NOMO-1 treated with dmso at 0.1 percent for 144 hours (cell line): ENCODE measurements around the gene CLOCK.

ENCODE experiments used
- DNase-seq: peaks from one replicate; lab custom pipeline; 2025; ENCODE audit not compliant: unreplicated experiment; lab: John Stamatoyannopoulos, UW

Gene CLOCK

DNA sequence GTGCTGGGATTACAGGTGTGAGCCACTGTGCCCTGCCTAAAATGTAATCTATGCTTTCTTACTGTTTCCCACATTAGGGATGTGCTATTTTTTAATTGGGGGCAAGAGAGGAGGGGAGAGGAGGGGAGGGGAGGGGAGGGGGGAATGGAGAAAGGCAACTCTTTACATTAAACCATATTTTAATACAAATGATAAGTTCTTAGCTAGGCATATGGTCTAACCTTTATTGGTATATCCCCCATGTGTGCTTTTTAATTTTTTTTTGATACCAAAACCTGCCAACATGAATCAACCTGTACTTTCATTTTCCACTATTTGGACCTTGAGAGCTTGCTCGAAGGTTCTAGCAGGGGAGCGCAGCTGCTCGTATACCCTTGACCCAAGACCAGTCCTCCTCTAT is 6.4 kb downstream of the CLOCK start:
- DNase-seq, result no peak

DNA sequence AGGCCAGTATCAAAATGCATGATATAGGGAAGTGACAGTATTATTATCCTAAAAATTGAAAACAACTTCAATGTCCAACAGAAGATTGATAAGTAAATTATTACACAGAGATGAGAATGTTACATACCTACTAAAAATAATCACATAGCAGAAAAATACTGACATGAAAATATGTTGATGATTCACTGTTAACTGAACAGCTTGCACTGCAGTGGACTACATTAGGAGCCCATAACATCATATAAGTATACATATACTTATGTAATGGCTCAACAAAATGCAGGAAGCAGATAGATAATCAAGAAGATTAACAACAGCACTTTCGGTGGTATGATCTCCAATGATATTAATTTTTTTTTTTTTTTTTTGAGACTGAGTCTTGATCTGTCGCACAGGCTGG is 7.1 kb downstream of the CLOCK start:
- DNase-seq, result no peak

GRCh38 chr4:55538531-55538930 is 8.2 kb downstream of the CLOCK start:
- no peak for DNase-seq

- DNase-seq, result no peak
Observed at GRCh38 chr4:55534306-55534705, 12.4 kb downstream of the CLOCK start.

- no peak for DNase-seq
Observed at GRCh38 chr4:55530691-55531090, 16.0 kb downstream of the CLOCK start.

GRCh38 chr4:55530167-55530566 is 16.5 kb downstream of the CLOCK start:
- DNase-seq, result no peak

DNA sequence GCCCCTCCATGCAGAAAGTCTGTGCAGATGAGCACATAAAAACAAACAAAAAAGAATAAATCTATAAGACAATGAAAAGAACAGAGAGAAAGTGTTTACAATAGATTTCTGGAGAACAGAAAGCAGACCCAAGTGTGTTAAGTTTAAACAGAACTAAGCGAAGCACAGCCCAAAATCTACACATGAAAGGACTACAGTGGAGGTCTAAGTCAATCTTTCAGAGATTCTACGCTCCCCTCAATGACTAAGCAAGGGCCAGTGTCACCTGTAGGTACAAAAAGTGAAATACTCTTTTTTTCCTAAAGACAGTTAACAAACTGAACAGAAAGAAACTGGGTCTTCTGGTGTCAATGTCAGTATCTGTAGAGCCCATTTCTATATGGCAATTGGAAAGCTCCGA is 18.2 kb downstream of the CLOCK start:
- DNase-seq, result no peak

GRCh38 chr4:55524844-55525571 is 21.7 kb downstream of the CLOCK start:
- DNase-seq, result no peak

DNA sequence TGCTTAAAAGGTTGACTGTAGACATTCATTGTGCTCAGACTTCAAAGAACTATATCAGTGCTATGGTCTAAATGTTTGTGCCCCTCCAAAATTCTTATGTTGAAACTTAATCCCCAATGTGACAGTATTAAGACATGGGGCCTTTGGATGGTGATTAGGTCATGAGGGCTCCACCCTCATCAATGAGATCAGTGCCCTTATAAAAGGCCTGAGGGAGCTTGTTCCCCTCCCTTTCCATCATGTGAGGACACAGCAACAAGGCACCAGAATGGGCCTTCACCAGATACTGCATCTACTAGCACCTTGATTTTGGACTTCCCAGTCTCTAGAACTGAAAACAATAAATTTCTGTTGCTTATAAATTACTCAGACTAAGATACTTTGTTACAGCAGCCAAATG is 28.3 kb downstream of the CLOCK start:
- DNase-seq, result no peak

DNA sequence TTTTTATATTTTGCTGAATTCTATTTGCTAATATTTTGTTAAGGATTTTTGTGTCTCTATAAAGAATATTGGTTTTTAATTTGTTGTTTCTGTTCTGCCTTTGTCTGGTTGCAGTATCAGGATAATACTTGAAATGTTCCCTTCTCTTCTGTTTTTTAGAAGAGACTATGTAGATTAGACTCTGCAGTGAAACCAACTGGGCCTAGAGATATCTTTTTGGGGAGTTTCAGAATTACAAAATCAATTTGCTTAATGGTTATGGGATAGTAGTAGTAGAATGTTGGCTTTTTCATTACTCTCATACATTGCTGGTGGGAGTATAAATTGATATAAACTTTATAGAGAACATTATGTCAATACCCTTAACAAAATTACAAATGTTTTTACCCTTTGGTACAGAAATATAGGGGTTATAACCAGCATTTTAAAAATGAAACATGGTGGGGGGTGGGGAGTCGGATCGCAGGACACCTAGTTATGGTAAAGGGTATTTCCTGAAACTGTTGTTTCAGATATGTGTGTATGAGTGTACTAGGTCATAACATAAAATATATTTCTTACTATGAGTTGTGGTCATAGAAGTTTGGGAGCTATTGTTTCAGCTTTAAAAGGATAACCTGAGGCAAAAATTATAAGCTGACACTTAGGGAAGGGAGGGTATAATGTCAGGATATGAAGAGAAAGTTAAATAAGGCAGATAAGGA is 29.0 kb downstream of the CLOCK start:
- DNase-seq, result no peak

DNA sequence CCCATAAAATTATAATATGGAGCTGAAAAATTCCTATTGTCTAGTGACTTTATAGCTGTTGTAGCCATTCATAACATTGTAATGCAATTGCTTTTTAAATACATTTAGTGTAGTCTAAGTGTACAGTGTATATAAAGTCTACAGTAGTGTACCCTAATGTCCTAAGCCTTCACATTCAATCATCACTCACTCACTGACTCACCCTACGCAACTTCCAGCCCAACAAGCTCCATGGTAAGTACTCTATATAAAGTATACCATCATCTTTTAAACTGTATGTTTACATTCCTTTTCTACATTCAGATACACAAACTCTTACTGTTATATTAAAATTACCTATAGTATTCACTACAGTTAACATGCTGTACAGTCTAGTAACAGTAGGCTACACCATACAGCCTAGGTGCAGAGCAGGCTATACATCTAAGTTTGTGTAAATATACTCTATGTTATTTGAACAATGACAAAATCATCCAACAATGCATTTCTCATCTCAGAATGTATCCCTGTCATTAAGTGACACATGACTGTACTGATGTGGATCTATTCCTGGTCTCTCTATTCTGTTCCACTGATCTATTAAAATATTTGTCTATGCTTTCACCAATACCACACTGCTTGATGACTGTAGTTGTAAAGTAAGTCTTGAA is 33.7 kb downstream of the CLOCK start:
- DNase-seq, result no peak

- no peak for DNase-seq
Observed at GRCh38 chr4:55512077-55512476, 34.6 kb downstream of the CLOCK start.

DNA sequence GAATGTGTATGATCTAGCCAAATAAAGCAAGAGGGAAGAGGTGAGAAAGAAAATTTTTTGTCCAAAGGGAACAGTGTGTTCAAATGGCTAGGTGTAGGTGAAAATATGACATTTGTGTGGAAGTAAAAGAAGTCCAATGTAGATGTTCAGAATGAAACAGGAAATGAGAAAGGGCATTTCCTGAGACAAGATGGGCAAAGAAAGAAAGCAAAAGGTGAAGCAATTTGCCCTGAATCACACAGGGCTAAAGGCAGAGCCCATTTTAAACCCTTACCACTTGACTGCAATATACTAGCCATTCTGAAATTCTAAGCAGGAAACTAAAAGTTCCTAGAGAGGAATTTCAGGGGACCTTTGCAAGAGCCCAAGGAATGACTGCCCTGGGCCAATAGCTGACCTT is 36.0 kb downstream of the CLOCK start:
- no peak for DNase-seq

- DNase-seq, result no peak
Observed at GRCh38 chr4:55509266-55509665, 37.4 kb downstream of the CLOCK start.

DNA sequence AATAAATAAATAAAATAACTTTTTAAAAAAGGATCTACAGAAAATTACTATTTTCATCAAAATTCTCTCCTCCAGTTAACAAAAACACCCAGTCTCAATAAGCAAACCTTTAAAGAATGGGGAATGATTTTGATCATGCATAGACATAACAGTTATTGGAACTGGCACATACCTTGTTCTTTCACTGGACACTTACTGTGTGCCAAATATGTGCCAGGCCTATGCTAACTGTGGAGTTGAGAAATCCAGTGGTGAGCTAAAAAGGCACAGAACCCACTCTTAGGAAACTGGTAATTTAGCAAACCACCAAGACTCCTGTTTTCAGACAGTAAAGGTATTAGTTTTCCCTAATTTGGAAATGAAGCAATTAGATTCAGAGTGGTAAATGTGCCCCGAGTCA is 39.1 kb downstream of the CLOCK start:
- no peak for DNase-seq

DNA sequence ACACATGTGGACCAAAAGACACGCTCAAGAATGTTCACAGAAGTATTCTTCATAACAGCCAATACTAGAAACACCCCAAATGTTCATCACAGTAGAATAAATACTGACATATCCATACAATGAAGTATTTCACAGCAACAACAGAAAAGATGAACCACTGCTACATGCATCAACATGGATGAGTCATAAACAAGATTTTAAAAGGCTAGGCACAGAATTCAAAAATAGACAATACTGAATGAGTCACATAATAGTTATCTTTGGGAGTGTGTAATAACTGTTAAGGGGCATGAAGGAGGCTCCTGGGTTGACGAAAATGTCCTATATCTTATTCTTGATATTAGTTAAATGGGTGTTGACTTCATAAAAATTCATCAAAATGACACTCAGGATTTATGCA is 43.5 kb downstream of the CLOCK start:
- no peak for DNase-seq

GRCh38 chr4:55500072-55500471 is 46.6 kb downstream of the CLOCK start:
- no peak for DNase-seq

DNA sequence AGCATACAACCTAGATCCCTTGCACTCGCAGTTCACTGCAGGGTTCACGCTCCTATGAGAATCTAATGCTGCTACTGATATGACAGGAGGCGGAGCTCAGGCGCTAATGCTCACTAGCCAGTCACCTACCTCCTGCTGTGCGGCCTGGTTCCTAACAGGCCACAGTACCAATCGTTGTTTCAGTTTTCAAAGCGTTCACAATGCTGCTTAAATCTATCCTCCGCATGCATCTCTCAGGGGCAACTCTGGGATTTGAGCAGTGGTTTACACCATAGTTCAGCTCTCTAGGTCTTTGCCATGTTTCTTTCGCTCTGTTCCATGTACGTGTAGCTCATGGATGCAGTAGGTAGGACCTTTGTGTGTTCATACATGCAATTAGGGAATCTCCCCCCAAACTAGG is 47.2 kb downstream of the CLOCK start:
- DNase-seq, result no peak

- DNase-seq, result no peak
Observed at GRCh38 chr4:55498051-55498450, 48.7 kb downstream of the CLOCK start.

GRCh38 chr4:55491486-55491885 is 55.2 kb downstream of the CLOCK start:
- no peak for DNase-seq

DNA sequence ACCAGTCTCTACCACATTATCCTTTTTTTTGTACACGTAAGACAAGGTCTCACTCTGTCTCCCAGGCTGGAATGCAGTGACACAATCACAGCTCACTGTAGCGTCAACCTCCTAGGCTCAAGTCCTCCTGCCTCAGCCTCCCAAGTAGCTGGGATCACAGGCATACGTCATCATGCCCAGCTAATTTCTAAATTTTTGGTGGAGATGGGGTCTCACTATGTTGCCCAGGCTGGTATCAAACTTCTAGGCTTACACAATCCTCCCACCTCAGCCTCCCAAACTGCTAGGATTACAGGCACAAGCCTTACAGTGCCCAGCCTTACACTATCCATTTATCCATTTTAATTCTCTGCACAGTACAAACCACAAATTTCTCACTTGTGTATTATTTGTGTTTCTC is 58.0 kb downstream of the CLOCK start:
- DNase-seq, result no peak

- no peak for DNase-seq
Observed at GRCh38 chr4:55485821-55486220, 60.9 kb downstream of the CLOCK start.
